ENCODE measurements around the gene CALB2. TPM values are rescaled to one million over a fixed set of nuclear protein-coding genes. Genes with fewer than 3 reads are reported as not detected.

Gene CALB2
- total and polyA plus RNA-seq, 2 of the 8 experiments (the other 6 are each of a cell fraction or from before 2014, with no cell fraction given) = 1.9 to 2.6 TPM

- no peak for TF ChIP-seq CHD7 (IDR thresholded peaks at IDR 0.05; ENCODE audit: insufficient replicate concordance, low read length)
- no peak for TF ChIP-seq SUZ12 (IDR thresholded peaks at IDR 0.05; ENCODE audit: low read length)
- no peak for TF ChIP-seq GTF2F1 (IDR thresholded peaks at IDR 0.05; ENCODE audit: borderline replicate concordance, low read depth, low read length)
- TF ChIP-seq RBBP5 (IDR thresholded peaks at IDR 0.05; ENCODE audit: borderline replicate concordance, low read depth, low read length) = no peak
- no peak for TF ChIP-seq RNF2 (IDR thresholded peaks at IDR 0.05; ENCODE audit: borderline replicate concordance, low read depth, low read length, missing control alignments, poor library complexity, severe bottlenecking)
- TF ChIP-seq TCF12 (IDR thresholded peaks at IDR 0.05; ENCODE audit: low read depth, low read length) = no peak
- no peak for TF ChIP-seq POU5F1 (IDR thresholded peaks at IDR 0.05; ENCODE audit: low read depth, low read length)
- TF ChIP-seq GABPA (IDR thresholded peaks at IDR 0.05; ENCODE audit: borderline replicate concordance, insufficient read depth, low read length) = no peak
- no peak for TF ChIP-seq JUN (IDR thresholded peaks at IDR 0.05; ENCODE audit: low read depth, low read length)
- TF ChIP-seq TBP (IDR thresholded peaks at IDR 0.05; ENCODE audit: low read depth, low read length) = no peak
- no peak for TF ChIP-seq SP4 (IDR thresholded peaks at IDR 0.05; ENCODE audit: low read length)
- no peak for TF ChIP-seq EGR1 (IDR thresholded peaks at IDR 0.05; ENCODE audit: borderline replicate concordance, low read depth, low read length)
These were observed 14.6 kb downstream of the CALB2 start (continued) for GRCh38 chr16:71373073-71373472.

Measured in H1 (cell line).